CD4-positive, CD25-positive, alpha-beta regulatory T cell (primary cell): ENCODE measurements around the gene EFCAB8. TPM values are rescaled to one million over a fixed set of nuclear protein-coding genes. Genes with fewer than 3 reads are reported as not detected.

Experiments used
- ATAC-seq, 2 donors: fragments of 150-1000 bp; cut with Tn5 transposase; one replicate each; pipeline ENCODE4 v1.10.0; 2021; ENCODE audit warnings: low read depth in 2 of 2, moderate number of reproducible peaks in 2 of 2, moderate library complexity in 1 of 2
- DNase-seq, 3 donors: peaks; one replicate each; pipeline versions ENCODE4 v3.0.0 to v3.0.0-alpha.2; 2012 to 2022; ENCODE audit warnings: mixed read lengths in 1 of 3
- H3K27ac ChIP-seq: one replicate; pipeline ENCODE4 v1.7.0; 2013; ENCODE audit warnings: mild to moderate bottlenecking, low read length; ENCODE audit not compliant: insufficient read depth, poor library complexity, severe bottlenecking
- H3K27me3 ChIP-seq: one replicate; pipeline ENCODE4 v1.7.0; 2013; ENCODE audit warnings: low read length; ENCODE audit not compliant: control insufficient read depth, insufficient read depth
- H3K36me3 ChIP-seq: one replicate; pipeline ENCODE4 v1.7.0; 2013; ENCODE audit warnings: mild to moderate bottlenecking, low read length, moderate library complexity; ENCODE audit not compliant: control insufficient read depth, insufficient read depth
- H3K4me1 ChIP-seq: 2 replicates; pipeline ENCODE4 v1.7.0; 2013; ENCODE audit warnings: mild to moderate bottlenecking, low read length; ENCODE audit not compliant: insufficient read depth, control insufficient read depth, poor library complexity, severe bottlenecking
- H3K4me3 ChIP-seq: one replicate; pipeline ENCODE4 v1.7.0; 2013; ENCODE audit warnings: low read depth, mild to moderate bottlenecking, low read length, moderate library complexity
- H3K9me3 ChIP-seq, 2 experiments: 1 replicate in 1 of 2; 2 replicates in 1 of 2; pipeline ENCODE4 v1.7.0; 2013; ENCODE audit warnings: low read length in 2 of 2, mild to moderate bottlenecking in 1 of 2, moderate library complexity in 1 of 2; ENCODE audit not compliant: control insufficient read depth in 2 of 2
- H3K27ac Mint-ChIP-seq, 3 donors: one replicate each; pipeline ENCODE4 v1.8.0; 2020 to 2022; ENCODE audit warnings: mild to moderate bottlenecking in 3 of 3, mixed read lengths in 3 of 3, moderate library complexity in 2 of 3
- H3K27me3 Mint-ChIP-seq: one replicate; pipeline ENCODE4 v1.8.0; 2022; ENCODE audit warnings: mild to moderate bottlenecking, mixed read lengths
- H3K36me3 Mint-ChIP-seq: one replicate; pipeline ENCODE4 v1.8.0; 2020; ENCODE audit warnings: mixed read lengths
- H3K4me1 Mint-ChIP-seq, 4 donors: one replicate each; pipeline ENCODE4 v1.8.0; 2020 to 2022; ENCODE audit warnings: mixed read lengths in 4 of 4, mild to moderate bottlenecking in 1 of 4
- H3K4me3 Mint-ChIP-seq, 4 donors: one replicate each; pipeline ENCODE4 v1.8.0; 2020 to 2022; ENCODE audit warnings: mild to moderate bottlenecking in 4 of 4, mixed read lengths in 4 of 4, moderate library complexity in 3 of 4
- H3K9me3 Mint-ChIP-seq, 7 donors: one replicate each; pipeline ENCODE4 v1.8.0; 2020 to 2022; ENCODE audit warnings: mixed read lengths in 7 of 7, mild to moderate bottlenecking in 3 of 7, moderate library complexity in 2 of 7
- polyA plus RNA-seq, 4 donors: library from polyadenylated mRNA; unstranded; fragments of 300-500 nt; fragmentation: Illumina TruSeq; gene quantifications; one replicate each; pipeline ENCODE4 v1.2.3, GENCODE V29; 2021
- total RNA-seq: library from RNA; stranded (reverse); gene quantifications from one replicate; pipeline ENCODE4 v1.2.3, GENCODE V29; 2022

Gene EFCAB8
- total and polyA plus RNA-seq, 5 donors from 2014 or later, result 1.2 TPM; not detected in 4

- no peaks in the 10 kb centered on the region for H3K36me3 ChIP-seq
- ATAC-seq, result no peak
- peaks cover 2 to 6% of the 10 kb centered on the region in 2 experiments for H3K9me3 ChIP-seq
- no peaks in the 10 kb centered on the region for H3K27me3 ChIP-seq
- Mint-ChIP-seq H3K27ac (no peak overlapping the region), H3K9me3 (peaks cover 0 to 4% (median 1%) of the 10 kb centered on the region in 7 donors), H3K27me3 (peaks cover 4% of the 10 kb centered on the region), H3K36me3 (no peaks in the 10 kb centered on the region), H3K4me1 (peaks cover 0 to 23% (median 9%) of the 10 kb centered on the region in 4 donors), H3K4me3 (no peak overlapping the region)
- no peak overlapping the region for H3K27ac ChIP-seq
- no peak overlapping the region for H3K4me3 ChIP-seq
- no peak for DNase-seq
- no peaks in the 10 kb centered on the region for H3K4me1 ChIP-seq
Observed at GRCh38 chr20:33005908-33006775, 147.4 kb downstream of the EFCAB8 start.

GRCh38 chr20:33006776-33007375 is 148.2 kb downstream of the EFCAB8 start:
- H3K9me3 Mint-ChIP-seq, result peaks cover 0 to 4% (median under 1%) of the 10 kb centered on the region in 7 donors
- H3K27ac Mint-ChIP-seq, result peak overlapping the region in 1 of 3 donors; percentile 57
- H3K4me1 ChIP-seq, result no peaks in the 10 kb centered on the region
- no peak overlapping the region for H3K27ac ChIP-seq
- no peaks in the 10 kb centered on the region for H3K36me3 Mint-ChIP-seq
- H3K27me3 ChIP-seq, result no peaks in the 10 kb centered on the region
- peaks cover 2 to 6% of the 10 kb centered on the region in 2 experiments for H3K9me3 ChIP-seq
- no peaks in the 10 kb centered on the region for H3K36me3 ChIP-seq
- peaks cover 4% of the 10 kb centered on the region for H3K27me3 Mint-ChIP-seq
- no peak for DNase-seq
- H3K4me3 Mint-ChIP-seq, result no peak overlapping the region
- peaks cover 0 to 19% (median 8%) of the 10 kb centered on the region in 4 donors for H3K4me1 Mint-ChIP-seq
- H3K4me3 ChIP-seq, result no peak overlapping the region
- no peak for ATAC-seq

GRCh38 chr20:33007376-33008335 is 148.9 kb downstream of the EFCAB8 start, which contains the start of gene BPIFB2:
TSS of gene BPIFB2 (plus strand) at chr20:33007704. CDS start at chr20:33008575, 871 bp downstream.
- no peaks in the 10 kb centered on the region for H3K4me1 ChIP-seq
- peaks cover 0 to 14% (median 4%) of the 10 kb centered on the region in 4 donors for H3K4me1 Mint-ChIP-seq
- no peaks in the 10 kb centered on the region for H3K27me3 ChIP-seq
- no peak within 1 kb of the TSS for H3K4me3 ChIP-seq
- no peaks in the 10 kb centered on the region for H3K36me3 ChIP-seq
- H3K36me3 Mint-ChIP-seq, result no peaks in the 10 kb centered on the region
- H3K27ac Mint-ChIP-seq, result peak within 1 kb of the TSS in 1 of 3 donors; percentile 57
- ATAC-seq (no peak), DNase-seq (no peak)
- peaks cover 4% of the 10 kb centered on the region for H3K27me3 Mint-ChIP-seq
- H3K27ac ChIP-seq, result no peak within 1 kb of the TSS
- H3K4me3 Mint-ChIP-seq, result no peak within 1 kb of the TSS
- peaks cover 2 to 6% of the 10 kb centered on the region in 2 experiments for H3K9me3 ChIP-seq
- peaks cover 0 to 4% (median 0%) of the 10 kb centered on the region in 7 donors for H3K9me3 Mint-ChIP-seq

GRCh38 chr20:33008336-33009213 is 149.9 kb downstream of the EFCAB8 start:
- peaks cover 0 to 4% (median 0%) of the 10 kb centered on the region in 7 donors for H3K9me3 Mint-ChIP-seq
- ATAC-seq (no peak), DNase-seq (no peak)
- Histone ChIP-seq H3K4me1 (no peaks in the 10 kb centered on the region), H3K27ac (no peak overlapping the region), H3K9me3 (peaks cover 2 to 6% of the 10 kb centered on the region in 2 experiments), H3K36me3 (no peaks in the 10 kb centered on the region), H3K27me3 (no peaks in the 10 kb centered on the region), H3K4me3 (no peak overlapping the region)
- peak overlapping the region in 1 of 4 donors; percentile 85 for H3K4me3 Mint-ChIP-seq
- H3K27me3 Mint-ChIP-seq, result peaks cover 4% of the 10 kb centered on the region
- no peaks in the 10 kb centered on the region for H3K36me3 Mint-ChIP-seq
- H3K27ac Mint-ChIP-seq, result peak overlapping the region in 2 of 3 donors; percentile 25 to 79
- peaks cover 0 to 14% (median 4%) of the 10 kb centered on the region in 4 donors for H3K4me1 Mint-ChIP-seq

- Mint-ChIP-seq H3K4me1 (peaks cover 0 to 10% (median 4%) of the 10 kb centered on the region in 4 donors), H3K9me3 (peaks cover 0 to 4% (median 0%) of the 10 kb centered on the region in 7 donors), H3K36me3 (no peaks in the 10 kb centered on the region), H3K4me3 (no peak overlapping the region), H3K27me3 (peaks cover 4% of the 10 kb centered on the region), H3K27ac (peak overlapping the region in 1 of 3 donors; percentile 79)
- Histone ChIP-seq H3K27me3 (no peaks in the 10 kb centered on the region), H3K36me3 (no peaks in the 10 kb centered on the region), H3K4me3 (no peak overlapping the region), H3K9me3 (peaks cover 2 to 6% of the 10 kb centered on the region in 2 experiments), H3K27ac (no peak overlapping the region), H3K4me1 (no peaks in the 10 kb centered on the region)
- no peak for DNase-seq
- no peak for ATAC-seq
Observed at GRCh38 chr20:33009214-33010132, 150.8 kb downstream of the EFCAB8 start.

- no peak overlapping the region for H3K27ac ChIP-seq
- H3K27me3 Mint-ChIP-seq, result peaks cover 4% of the 10 kb centered on the region
- DNase-seq, result no peak
- peaks cover 2 to 5% of the 10 kb centered on the region in 2 experiments for H3K9me3 ChIP-seq
- H3K9me3 Mint-ChIP-seq, result peaks cover 0 to 4% (median 0%) of the 10 kb centered on the region in 7 donors
- H3K36me3 Mint-ChIP-seq, result no peaks in the 10 kb centered on the region
- no peaks in the 10 kb centered on the region for H3K27me3 ChIP-seq
- H3K27ac Mint-ChIP-seq, result no peak overlapping the region
- no peaks in the 10 kb centered on the region for H3K36me3 ChIP-seq
- no peaks in the 10 kb centered on the region for H3K4me1 ChIP-seq
- no peak overlapping the region for H3K4me3 Mint-ChIP-seq
- no peak overlapping the region for H3K4me3 ChIP-seq
- peaks cover 0 to 9% (median 3%) of the 10 kb centered on the region in 4 donors for H3K4me1 Mint-ChIP-seq
- no peak for ATAC-seq
Observed at GRCh38 chr20:33010133-33010504, 151.4 kb downstream of the EFCAB8 start.
